HG03064 (cell line): ENCODE results near the gene ELMOD2.
"Not testable (repeated sequence)": the region's sequence is repeated elsewhere in the genome, so short reads cannot be mapped to it uniquely, and the experiment has no call there.

Source experiments
- ATAC-seq: cut with Tn5 transposase; IDR thresholded peaks from one replicate; pipeline ENCODE4 v1.9.1; 2021; ENCODE audit warnings: low read depth; ENCODE audit not compliant: unreplicated experiment

Gene ELMOD2, protein sequence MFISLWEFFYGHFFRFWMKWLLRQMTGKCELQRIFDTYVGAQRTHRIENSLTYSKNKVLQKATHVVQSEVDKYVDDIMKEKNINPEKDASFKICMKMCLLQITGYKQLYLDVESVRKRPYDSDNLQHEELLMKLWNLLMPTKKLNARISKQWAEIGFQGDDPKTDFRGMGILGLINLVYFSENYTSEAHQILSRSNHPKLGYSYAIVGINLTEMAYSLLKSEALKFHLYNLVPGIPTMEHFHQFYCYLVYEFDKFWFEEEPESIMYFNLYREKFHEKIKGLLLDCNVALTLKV

GRCh38 chr4:140523857-140524742, at the start of gene ELMOD2:
Gene ELMOD2, plus strand, starts transcription at chr4:140524168. Its CDS starts 1,261 bp downstream, at chr4:140525429.
- peak; percentile 100 for ATAC-seq

DNA sequence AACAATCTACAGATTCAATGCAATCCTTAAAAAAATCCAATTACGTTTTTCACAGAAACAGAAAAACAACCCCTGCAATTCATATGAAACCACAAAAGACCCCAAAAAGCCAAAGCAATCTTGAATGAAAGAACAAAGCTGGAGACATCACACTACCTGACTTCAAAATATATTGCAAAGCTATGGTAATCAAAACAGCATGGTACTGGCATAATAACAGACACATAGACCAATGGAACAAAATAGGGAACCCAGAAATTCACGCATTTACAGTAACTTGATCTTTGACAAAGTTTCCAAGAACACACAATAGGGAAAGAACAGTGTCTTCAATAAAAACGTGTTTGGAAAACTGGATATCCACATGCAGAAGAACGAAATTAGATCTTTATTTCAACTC, 40.5 kb upstream of the ELMOD2 start:
- ATAC-seq, result no peak

DNA sequence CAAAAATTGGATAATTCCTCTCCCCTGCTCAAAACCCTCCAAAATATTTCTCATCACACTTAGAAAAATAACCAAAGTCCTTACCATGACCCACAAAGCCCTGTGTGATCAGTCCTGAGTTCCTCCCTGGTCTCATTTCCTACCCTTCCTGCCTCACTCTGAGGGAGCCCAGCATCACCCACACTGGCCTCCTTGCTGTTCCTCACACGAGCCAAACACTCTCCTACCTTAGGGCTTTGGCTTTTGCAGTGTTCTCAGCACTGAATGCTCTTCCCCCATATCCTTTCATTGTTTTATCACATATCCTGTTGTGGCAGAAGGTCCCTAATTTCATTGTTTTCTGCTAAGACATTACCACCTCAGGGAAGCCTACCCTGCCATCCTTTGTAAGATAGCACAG, 38.0 kb upstream of the ELMOD2 start:
- ATAC-seq, result no peak

DNA sequence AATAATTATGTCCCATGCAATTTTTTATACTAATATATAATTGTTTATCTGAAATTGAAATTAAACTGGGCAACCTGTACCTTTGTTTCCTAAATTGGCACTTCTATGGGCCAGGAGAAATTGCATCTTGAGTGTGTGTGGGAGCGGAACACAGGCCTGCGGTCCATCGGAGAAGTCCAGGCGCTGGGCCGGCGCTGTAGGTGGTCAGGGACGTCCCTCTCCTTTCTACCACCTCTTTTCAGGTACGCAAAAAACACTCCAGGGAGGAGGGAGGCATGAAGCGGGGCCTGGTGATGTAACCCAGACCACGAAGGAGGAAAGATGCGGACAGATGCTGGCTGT, 26.6 kb upstream of the ELMOD2 start:
- ATAC-seq, result no peak

DNA sequence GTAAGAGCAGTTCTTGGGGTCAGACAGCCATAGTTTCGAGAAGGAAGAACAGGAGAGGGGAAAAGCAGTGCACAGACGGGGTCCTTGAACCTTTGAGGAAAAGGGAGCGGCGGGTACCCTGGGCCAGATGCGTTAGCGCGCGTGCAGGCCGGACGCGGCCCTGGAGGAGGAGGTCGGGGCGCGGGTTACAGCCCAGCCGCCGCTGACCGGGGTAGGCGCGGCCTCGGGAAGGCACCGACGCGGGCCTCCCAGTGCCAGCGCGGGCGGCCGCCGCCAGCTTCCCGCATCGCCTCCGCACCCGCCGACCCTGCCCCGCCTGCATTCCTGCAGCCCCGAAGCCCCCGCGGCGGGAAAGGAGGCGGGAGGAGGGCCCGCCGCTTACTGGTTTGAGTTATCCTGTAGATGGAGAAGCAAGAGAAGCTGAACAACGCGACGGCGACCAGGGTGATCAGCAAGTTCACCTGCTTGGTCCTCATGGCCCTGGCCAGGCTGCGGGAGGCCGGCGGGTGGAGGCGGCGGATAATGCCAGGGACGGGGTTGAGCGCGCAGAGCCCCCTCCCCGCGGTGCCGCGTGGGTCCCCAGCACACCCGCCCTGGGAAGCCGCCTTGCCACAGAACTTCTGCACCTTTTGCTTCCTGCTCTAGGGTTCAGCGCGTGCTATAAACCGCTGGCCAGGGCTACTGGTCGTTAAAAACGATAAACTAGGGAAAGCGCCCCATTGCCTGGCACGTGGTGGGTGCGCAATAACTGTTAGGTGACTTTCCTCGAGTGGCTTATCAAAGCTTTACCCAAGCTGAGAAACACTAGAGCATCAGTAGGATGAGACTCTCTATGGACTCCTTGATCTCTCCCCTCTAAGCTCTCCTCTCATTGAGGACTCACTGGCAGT, 26.0 kb upstream of the ELMOD2 start, which contains the start of gene MGAT4D:
Gene MGAT4D, minus strand, starts transcription at position 547 of the 890 bp plus-strand sequence. Its CDS starts 71 bp downstream, at position 476.
- ATAC-seq, result no peak

- no peak for ATAC-seq
These were observed 24.6 kb upstream of the ELMOD2 start for GRCh38 chr4:140499391-140499790.

DNA sequence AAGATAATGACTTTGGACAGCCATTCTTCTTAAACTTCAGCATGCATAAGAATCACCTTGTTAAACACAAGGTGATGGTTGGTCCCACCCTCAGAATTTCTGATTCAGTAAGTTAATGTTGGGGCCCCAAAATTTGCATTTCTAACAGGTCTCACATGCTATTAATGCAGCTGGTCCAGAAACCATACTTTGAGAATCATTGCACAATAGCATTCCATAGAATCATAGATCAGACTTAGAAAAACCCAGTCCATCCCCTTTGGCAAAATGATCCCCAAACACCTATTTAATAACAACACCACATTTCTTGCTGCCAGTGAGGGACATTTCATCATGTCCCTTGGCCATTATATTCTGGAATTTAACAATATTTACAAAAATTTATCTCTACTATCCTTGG, 19.7 kb upstream of the ELMOD2 start:
- ATAC-seq, result no peak

DNA sequence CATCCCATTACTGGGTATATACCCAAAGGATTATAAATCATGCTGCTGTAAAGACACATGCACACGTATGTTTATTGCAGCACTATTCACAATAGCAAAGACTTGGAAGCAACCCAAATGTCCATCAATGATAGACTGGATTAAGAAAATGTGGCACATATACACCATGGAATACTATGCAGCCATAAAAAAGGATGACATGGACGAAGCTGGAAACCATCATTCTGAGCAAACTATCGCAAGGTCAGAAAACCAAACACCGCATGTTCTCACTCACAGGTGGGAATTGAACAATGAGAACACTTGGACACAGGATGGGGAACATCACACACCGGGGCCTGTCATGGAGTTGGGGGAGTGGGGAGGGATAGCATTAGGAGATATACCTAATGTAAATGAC, 10.2 kb upstream of the ELMOD2 start:
- not testable (repeated sequence) for ATAC-seq

GRCh38 chr4:140515423-140515822, 8.5 kb upstream of the ELMOD2 start:
- ATAC-seq, result no peak

- peak; percentile 2 for ATAC-seq
These were observed 555 bp upstream of the ELMOD2 start for GRCh38 chr4:140523370-140523856.

- ATAC-seq, result no peak
These were observed 5.5 kb downstream of the ELMOD2 start for GRCh38 chr4:140529434-140529833.

DNA sequence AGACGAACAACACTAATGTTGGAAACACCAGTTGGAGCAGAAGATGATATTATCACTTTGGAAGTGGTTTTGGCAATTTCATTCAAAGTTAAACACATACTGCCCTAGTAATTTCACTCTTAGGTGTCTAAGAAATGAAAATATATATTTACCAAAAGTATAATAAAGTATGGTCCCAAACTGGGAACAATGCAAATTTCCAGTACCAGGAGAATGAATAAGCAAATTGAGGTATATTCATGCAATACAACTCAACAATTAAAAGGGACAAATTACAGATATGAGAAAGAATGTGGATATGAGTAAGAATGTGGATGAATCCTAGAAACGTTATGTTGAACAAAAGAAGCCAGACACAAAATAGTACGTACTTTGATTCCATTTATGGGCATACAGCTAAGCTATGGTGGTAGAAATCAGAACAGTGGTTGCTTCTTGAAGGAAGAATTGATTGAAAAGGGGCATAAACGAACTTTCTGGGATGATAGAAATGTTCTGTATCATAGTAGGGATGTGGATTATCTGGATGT, 10.0 kb downstream of the ELMOD2 start:
- no peak for ATAC-seq

GRCh38 chr4:140556372-140557085, 32.6 kb downstream of the ELMOD2 start:
- peak; percentile 100 for ATAC-seq

DNA sequence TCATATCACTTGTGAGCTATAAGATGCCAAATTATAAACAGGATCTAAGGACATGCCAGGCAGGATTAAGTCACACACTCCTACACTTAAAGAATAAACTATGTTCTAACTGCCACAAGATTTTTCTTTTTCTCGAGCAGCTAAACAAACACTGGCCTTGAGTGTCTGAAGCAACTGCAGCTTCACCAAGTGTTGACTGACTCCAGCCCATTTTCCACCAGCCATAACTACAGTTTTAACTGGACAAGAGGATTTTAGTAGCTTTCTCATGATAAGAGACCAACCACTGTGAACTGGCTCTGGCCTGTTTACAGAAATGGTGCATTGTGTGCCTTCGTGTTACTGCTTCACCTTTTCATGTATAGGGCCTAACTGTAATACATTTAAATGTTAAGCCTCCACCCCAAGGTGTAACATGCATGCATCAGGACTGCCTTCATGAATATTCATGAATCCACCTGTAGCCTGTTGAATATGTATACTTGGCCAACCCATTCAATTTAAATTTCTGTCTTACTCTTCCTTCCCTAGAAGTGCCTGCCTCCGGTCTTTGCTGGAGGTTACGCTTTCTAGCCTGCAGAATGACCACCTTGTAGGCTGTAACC, 34.0 kb downstream of the ELMOD2 start:
- no peak for ATAC-seq

DNA sequence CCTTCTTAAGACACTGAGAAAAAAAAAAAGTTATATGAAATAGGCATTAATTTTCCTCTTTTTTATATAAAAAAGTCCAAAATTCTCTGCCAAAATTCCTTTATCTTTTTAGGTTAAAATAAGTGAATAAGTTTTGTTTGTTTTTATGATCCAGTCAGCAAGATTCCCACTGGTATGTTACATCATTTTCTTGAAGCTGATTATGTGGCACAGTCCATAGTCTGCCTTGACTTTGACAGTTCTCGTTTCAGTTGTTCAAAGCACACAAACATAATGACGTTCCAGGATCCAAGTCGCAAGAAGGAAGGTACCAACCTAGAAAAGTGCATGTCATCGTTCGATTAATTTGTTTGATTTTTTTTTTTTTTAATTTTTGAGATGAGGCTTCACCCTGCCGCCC, 35.7 kb downstream of the ELMOD2 start:
- no peak for ATAC-seq

- no peak for ATAC-seq
These were observed 44.7 kb downstream of the ELMOD2 start, which contains the start of gene UCP1 for GRCh38 chr4:140568507-140569306. Gene UCP1, minus strand, starts transcription at chr4:140568961. Its CDS starts 232 bp downstream, at chr4:140568729.

GRCh38 chr4:140569307-140569638, 45.3 kb downstream of the ELMOD2 start:
- ATAC-seq, result no peak

DNA sequence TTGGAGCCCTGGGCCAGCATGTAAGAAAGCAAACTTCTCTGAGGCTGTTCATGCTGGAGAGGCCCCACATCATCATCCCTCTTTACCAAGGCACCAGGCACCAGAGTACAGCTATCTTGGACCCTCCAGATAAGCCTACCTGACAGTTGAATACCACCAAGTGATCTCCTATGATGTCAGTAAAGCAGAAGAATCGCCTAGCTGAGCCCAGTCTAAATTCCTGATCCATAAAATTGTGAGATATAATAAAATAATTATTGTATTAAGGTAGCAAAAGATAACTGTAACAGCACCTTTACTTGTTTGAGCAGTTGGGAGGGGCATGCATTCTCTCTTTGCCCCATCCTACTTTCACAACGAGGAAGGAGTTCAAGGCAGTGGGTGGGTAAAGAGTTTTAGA, 47.7 kb downstream of the ELMOD2 start:
- no peak for ATAC-seq

- ATAC-seq, result no peak
These were observed 51.5 kb downstream of the ELMOD2 start for GRCh38 chr4:140575489-140575888.
